Prostate gland (tissue), 2 donors: Measurements from ENCODE around the gene PRIMA1.

ENCODE experiments used
- POLR2A ChIP-seq: fragments of 450-650 bp; IDR thresholded peaks from one replicate; pipeline ENCODE4 v1.6.1; 2016; ENCODE audit warnings: antibody characterized with exemption, mild to moderate bottlenecking
- TF ChIP-seq, protein P1 (sequence below), 4 experiments: fragments of 200-600 bp in 2 of 4; fragments of 450-650 bp in 2 of 4; sonication (generic) in 2 of 4; IDR thresholded peaks; 1 replicate in 3 of 4; 2 replicates in 1 of 4; pipeline ENCODE4 v1.5.1; 2016 to 2019; ENCODE audit warnings: antibody characterized with exemption in 4 of 4, mild to moderate bottlenecking in 2 of 4, moderate library complexity in 2 of 4

DNA sequence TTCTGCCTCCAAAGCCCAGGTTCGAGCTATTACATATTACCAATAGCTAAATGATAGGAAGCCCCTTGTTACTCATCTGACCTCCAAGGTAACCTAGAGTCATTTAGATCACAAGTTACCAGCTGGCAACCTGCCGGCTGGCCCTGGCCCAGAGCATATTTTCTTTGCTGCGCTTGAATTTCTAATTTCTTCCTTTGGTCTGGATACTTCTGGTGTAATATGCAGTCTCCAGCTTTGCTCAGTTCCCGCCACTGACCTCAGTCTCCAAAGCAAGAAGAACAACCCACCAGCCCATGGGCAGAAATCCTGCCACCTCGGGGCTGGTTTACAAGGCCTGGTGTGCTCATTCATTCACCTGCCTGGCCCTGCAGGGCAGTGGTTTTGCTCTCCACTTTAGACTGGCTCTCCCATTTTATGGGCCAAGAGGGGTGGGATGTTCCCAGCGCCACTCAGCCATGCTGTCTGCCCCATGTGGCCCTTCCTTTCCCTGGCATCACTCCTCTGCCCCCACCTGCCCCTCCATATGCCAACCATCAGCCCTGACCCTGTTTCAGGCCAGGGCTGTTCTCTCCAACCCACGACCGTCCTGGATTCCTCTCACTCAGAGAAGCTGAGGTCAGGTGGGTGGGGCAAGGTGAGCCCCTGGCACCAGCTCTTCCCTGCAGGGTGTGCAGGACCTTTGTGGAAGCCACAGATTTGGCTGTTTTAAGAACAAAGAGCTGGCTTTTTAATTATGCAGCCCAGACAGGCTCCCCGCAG is 76.0 kb downstream of the PRIMA1 start:
- TF ChIP-seq, protein P1, sequence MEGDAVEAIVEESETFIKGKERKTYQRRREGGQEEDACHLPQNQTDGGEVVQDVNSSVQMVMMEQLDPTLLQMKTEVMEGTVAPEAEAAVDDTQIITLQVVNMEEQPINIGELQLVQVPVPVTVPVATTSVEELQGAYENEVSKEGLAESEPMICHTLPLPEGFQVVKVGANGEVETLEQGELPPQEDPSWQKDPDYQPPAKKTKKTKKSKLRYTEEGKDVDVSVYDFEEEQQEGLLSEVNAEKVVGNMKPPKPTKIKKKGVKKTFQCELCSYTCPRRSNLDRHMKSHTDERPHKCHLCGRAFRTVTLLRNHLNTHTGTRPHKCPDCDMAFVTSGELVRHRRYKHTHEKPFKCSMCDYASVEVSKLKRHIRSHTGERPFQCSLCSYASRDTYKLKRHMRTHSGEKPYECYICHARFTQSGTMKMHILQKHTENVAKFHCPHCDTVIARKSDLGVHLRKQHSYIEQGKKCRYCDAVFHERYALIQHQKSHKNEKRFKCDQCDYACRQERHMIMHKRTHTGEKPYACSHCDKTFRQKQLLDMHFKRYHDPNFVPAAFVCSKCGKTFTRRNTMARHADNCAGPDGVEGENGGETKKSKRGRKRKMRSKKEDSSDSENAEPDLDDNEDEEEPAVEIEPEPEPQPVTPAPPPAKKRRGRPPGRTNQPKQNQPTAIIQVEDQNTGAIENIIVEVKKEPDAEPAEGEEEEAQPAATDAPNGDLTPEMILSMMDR (IDR thresholded peaks at IDR 0.05): no peak
- no peak for TF ChIP-seq POLR2A
